Ishikawa (cell line): ENCODE measurements around the gene TCF15.

Experiments
- CEBPB ChIP-seq: IDR thresholded peaks from 2 replicates; pipeline ENCODE4 v1.6.1; 2012
- CREB1 ChIP-seq: IDR thresholded peaks from 2 replicates; pipeline ENCODE4 v1.6.1; 2012; ENCODE audit warnings: low read depth
- EGR1 ChIP-seq: IDR thresholded peaks from 2 replicates; pipeline ENCODE4 v1.6.1; 2012
- EP300 ChIP-seq: IDR thresholded peaks from 2 replicates; pipeline ENCODE4 v1.6.1; 2012; ENCODE audit warnings: borderline replicate concordance
- FOXM1 ChIP-seq: IDR thresholded peaks from 2 replicates; pipeline ENCODE4 v1.6.1; 2012; ENCODE audit warnings: low read depth, borderline replicate concordance
- MAX ChIP-seq: IDR thresholded peaks from 2 replicates; pipeline ENCODE4 v1.6.1; 2012
- NFIC ChIP-seq: IDR thresholded peaks from 2 replicates; pipeline ENCODE4 v1.6.1; 2012
- RAD21 ChIP-seq: IDR thresholded peaks from 2 replicates; pipeline ENCODE4 v1.6.1; 2012; ENCODE audit warnings: low read depth
- REST ChIP-seq: IDR thresholded peaks from 2 replicates; pipeline ENCODE4 v1.6.1; 2012; ENCODE audit warnings: low read depth, mild to moderate bottlenecking
- TAF1 ChIP-seq: IDR thresholded peaks from 2 replicates; pipeline ENCODE4 v1.6.1; 2012; ENCODE audit warnings: low read depth, mild to moderate bottlenecking
- TCF12 ChIP-seq: IDR thresholded peaks from 2 replicates; pipeline ENCODE4 v1.6.1; 2012; ENCODE audit warnings: low read depth
- TEAD4 ChIP-seq: IDR thresholded peaks from 2 replicates; pipeline ENCODE4 v1.6.1; 2012
- USF1 ChIP-seq: IDR thresholded peaks from 2 replicates; pipeline ENCODE4 v1.6.1; 2012
- YY1 ChIP-seq: IDR thresholded peaks from 2 replicates; pipeline ENCODE4 v1.6.1; 2012; ENCODE audit warnings: low read depth
- ZBTB7A ChIP-seq: IDR thresholded peaks from 2 replicates; pipeline ENCODE4 v1.6.1; 2012; ENCODE audit warnings: low read depth

Gene TCF15

GRCh38 chr20:620246-620645, 10.1 kb upstream of the TCF15 start:
- no peak for TF ChIP-seq EGR1
- TF ChIP-seq REST = no peak
- TF ChIP-seq TAF1 = no peak
- TF ChIP-seq TEAD4 = no peak
- no peak for TF ChIP-seq NFIC
- no peak for TF ChIP-seq YY1
- no peak for TF ChIP-seq CREB1
- TF ChIP-seq USF1 = no peak
- no peak for TF ChIP-seq MAX
- TF ChIP-seq ZBTB7A = no peak
- TF ChIP-seq RAD21 = no peak
- TF ChIP-seq TCF12 = no peak
- TF ChIP-seq CEBPB = no peak
- TF ChIP-seq EP300 = no peak
- no peak for TF ChIP-seq FOXM1

GRCh38 chr20:618980-619379, 8.9 kb upstream of the TCF15 start:
- TF ChIP-seq TAF1 (no peak), TCF12 (no peak), EGR1 (no peak), REST (no peak), EP300 (no peak), TEAD4 (no peak), CEBPB (no peak), ZBTB7A (no peak), RAD21 (no peak), NFIC (no peak), YY1 (no peak), USF1 (no peak), FOXM1 (no peak), MAX (no peak)

- no peak for TF ChIP-seq EP300
- TF ChIP-seq CEBPB = no peak
- no peak for TF ChIP-seq REST
- TF ChIP-seq CREB1 = no peak
- no peak for TF ChIP-seq NFIC
- no peak for TF ChIP-seq MAX
- no peak for TF ChIP-seq FOXM1
- TF ChIP-seq RAD21 = no peak
- TF ChIP-seq TAF1 = no peak
- no peak for TF ChIP-seq TCF12
- TF ChIP-seq TEAD4 = no peak
- no peak for TF ChIP-seq USF1
- no peak for TF ChIP-seq ZBTB7A
- TF ChIP-seq EGR1 = no peak
- TF ChIP-seq YY1 = no peak
Measured at GRCh38 chr20:617934-618690, 8.0 kb upstream of the TCF15 start.
